Kidney epithelial cell (primary cell): Measurements from ENCODE around the gene MAP1LC3B2. TPM values are rescaled to one million over a fixed set of nuclear protein-coding genes. Genes with fewer than 3 reads are reported as not detected.

ENCODE experiments used
- DNase-seq: peaks from one replicate; pipeline ENCODE4 v3.0.0-alpha.2; 2010; ENCODE audit warnings: low read depth
- H3K27me3 ChIP-seq: 2 replicates; pipeline ENCODE4 v1.6.0; 2011; ENCODE audit warnings: low read length; ENCODE audit not compliant: control insufficient read depth, insufficient read depth
- H3K36me3 ChIP-seq: 2 replicates; pipeline ENCODE4 v1.5.1; 2011; ENCODE audit warnings: low read length; ENCODE audit not compliant: control insufficient read depth, insufficient read depth
- H3K4me3 ChIP-seq: 2 replicates; pipeline ENCODE4 v1.5.1; 2011; ENCODE audit warnings: low read depth, mild to moderate bottlenecking, control low read depth, low read length
- total RNA-seq: library from RNA; depleted of rRNA; stranded (reverse); fragments of >200 nt; gene quantifications from 2 replicates; pipeline ENCODE4 v1.2.3, GENCODE V29; 2015
- TF ChIP-seq, protein P1 (sequence below): IDR thresholded peaks from 2 replicates; pipeline ENCODE4 v1.5.1; 2011; ENCODE audit warnings: mild to moderate bottlenecking, moderate library complexity, low read length, control low read depth, inconsistent platforms; ENCODE audit not compliant: insufficient read depth, poor library complexity, severe bottlenecking

Gene MAP1LC3B2
- total RNA-seq, 1 donor from 2014 or later = 1.5 TPM

DNA sequence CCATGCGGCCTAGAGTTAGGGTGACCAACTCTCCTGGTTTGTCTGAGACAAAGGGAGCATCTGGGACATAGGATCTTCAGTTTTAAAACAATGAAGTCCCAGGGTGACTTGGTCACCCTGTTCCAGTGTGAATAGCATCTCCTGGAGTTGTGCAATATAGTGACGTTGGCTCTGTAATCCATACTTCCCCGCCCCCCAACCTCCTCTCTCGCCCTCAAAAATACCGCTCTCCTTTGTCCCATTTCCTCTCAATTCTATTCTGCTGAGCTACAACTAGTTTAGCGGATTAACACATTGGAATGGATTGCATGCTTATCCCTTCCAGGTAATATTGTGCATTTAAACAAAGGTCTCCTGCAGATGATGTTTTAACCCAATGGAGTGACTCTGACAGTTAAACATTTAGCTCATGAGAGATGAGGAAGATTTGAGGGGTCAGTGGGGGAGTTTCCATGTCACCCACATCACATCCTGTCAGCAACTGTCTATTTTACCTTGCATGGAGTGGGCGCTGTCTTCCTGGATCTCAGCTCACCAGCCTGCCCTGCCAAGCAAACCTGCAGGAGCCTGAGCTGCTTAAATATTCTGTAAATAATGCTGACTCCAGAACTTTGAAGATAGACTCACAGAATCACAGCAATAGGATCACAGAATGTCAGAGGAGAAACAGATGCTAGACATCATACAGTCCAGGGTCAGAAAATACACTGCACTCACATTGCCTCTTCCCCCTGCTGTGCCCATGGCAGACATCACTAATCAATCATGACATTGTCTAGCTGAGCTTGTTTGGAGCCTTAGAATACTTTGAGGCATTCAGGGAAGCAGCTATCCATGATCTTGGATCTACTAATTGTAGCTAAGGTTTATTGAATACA is 43.0 kb downstream of the MAP1LC3B2 start:
- no peak for DNase-seq

DNA sequence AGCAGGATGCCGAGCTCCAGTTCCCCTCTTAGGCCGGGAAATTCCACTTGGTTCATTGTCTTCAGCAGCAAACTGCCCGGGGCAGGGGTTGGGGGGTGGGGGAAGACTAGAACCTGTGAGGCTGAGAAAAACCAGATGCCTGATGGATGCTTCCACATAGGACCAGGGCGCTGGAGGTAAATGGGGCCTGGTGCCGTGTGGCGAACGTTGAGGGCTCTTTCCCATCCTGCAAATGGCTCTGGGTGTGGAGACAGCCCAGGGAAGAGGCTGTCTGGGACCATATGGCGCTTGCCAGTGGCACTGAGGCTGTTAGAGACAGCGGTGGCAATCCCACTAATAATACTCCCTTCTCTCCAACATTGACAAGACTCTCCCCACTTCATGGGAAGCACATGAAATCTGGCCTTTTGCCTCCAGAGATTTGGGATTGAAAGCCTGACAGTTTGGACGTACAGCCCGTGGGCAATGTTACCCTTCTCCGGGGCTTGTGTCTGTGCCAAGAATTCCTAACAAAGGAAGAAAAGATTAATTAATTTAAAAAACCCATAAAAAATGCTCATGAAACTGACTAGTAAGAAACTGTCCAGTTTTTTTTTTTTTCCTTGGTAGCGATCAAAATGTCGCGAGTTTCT is 44.5 kb downstream of the MAP1LC3B2 start:
- TF ChIP-seq, protein P1, sequence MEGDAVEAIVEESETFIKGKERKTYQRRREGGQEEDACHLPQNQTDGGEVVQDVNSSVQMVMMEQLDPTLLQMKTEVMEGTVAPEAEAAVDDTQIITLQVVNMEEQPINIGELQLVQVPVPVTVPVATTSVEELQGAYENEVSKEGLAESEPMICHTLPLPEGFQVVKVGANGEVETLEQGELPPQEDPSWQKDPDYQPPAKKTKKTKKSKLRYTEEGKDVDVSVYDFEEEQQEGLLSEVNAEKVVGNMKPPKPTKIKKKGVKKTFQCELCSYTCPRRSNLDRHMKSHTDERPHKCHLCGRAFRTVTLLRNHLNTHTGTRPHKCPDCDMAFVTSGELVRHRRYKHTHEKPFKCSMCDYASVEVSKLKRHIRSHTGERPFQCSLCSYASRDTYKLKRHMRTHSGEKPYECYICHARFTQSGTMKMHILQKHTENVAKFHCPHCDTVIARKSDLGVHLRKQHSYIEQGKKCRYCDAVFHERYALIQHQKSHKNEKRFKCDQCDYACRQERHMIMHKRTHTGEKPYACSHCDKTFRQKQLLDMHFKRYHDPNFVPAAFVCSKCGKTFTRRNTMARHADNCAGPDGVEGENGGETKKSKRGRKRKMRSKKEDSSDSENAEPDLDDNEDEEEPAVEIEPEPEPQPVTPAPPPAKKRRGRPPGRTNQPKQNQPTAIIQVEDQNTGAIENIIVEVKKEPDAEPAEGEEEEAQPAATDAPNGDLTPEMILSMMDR = no peak
- Histone ChIP-seq H3K36me3 (no peaks in the 10 kb centered on the region), H3K27me3 (no peaks in the 10 kb centered on the region), H3K4me3 (no peak overlapping the region)
- DNase-seq = no peak

More for the DNA sequence above, 43.0 kb downstream of the MAP1LC3B2 start:
- Histone ChIP-seq H3K36me3 (no peaks in the 10 kb centered on the region), H3K4me3 (no peak overlapping the region), H3K27me3 (no peaks in the 10 kb centered on the region)
- TF ChIP-seq, protein P1 = no peak

DNA sequence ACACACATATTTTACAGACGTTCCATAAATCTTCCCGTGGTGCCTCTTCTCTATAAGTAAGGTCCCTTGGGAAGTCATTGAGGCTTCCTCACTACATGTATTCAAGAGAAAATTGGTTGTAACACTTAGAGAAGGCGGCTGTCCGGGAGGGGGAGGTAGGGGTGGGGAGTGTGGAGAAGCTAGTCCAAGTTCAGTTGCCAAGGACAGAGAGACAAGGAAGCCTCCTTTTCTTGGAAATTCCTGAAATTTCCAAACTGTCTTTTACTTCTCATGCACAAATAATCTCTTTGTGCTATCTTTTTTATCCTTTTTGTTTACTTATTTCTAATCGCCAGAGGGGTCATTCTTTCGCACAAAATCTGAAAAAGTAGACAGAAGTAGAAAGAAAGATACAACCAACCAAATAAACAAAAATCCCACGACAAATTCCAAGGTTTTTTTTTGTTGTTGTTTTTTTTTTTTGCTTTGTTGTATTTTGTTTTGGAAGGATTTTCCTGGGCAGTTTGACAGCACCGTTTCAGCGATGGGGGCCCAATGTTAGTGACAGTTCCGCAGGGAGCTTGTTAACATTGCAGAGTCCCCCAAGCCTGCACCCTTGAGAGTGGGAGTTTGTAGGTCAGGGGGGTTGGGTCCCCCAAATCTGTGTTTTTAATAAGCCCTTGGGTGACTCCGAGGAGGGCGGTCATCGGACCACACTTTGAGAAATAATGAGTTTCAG is 45.2 kb downstream of the MAP1LC3B2 start:
- no peaks in the 10 kb centered on the region for H3K36me3 ChIP-seq
- H3K4me3 ChIP-seq = no peak overlapping the region
- DNase-seq = no peak
- H3K27me3 ChIP-seq = no peaks in the 10 kb centered on the region
- TF ChIP-seq, protein P1 = no peak

DNA sequence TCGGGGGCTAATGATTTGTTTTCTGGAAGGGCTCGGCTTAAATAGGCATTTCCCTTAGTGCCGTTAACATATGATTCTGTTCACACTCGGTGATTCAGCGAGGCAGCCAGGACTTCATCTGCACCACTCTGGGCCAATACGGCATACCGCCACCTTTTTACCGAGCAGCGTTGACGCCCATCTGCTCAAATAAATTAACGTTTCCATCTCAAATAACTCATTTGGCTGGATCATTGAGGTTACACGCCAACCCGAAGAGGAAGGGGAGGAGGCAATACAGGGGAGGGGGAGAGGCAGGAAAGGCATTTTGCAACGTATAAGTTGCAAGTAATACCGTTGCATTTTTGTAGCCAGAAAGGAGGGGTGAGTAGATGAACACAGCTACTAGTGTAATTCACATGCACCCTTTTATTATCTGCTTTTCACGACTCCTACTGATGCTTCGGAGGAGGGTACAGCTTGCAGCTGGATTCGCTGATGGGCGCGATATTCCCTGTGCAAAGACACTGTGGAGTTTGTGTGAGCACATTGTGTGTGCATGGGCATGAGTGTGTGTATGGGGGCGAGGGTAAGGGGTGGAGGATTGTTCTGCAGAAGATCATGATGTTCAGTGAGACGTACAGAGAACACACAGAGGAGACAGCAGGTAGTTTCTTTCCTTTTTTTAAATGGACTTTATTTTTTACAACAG is 45.9 kb downstream of the MAP1LC3B2 start:
- Histone ChIP-seq H3K4me3 (no peak overlapping the region), H3K36me3 (no peaks in the 10 kb centered on the region), H3K27me3 (no peaks in the 10 kb centered on the region)
- no peak for DNase-seq
- TF ChIP-seq, protein P1 = no peak

DNA sequence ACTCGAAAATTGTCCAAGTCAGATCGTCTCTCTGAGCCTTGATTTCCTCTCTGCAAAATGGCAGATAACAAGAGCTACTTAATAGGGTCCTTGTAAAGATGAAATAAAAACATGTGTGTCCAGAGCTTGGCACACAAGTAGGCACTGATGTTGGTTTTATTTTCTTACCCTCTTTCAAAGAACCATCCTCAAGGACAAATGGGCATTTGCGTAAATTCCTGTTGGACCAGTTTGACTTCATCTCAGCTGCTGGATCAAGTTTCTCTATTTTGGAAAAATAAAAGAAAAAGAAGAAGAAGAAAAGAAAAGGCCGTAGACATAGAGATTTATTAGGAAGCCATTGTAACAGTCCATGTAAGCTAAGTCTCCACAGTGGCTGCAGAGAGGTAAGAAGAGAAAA is 47.2 kb downstream of the MAP1LC3B2 start:
- TF ChIP-seq, protein P1 = no peak
- Histone ChIP-seq H3K4me3 (no peak overlapping the region), H3K27me3 (no peaks in the 10 kb centered on the region), H3K36me3 (no peaks in the 10 kb centered on the region)
- DNase-seq = no peak
